WERI-Rb-1 (cell line): ENCODE data around the gene IL1RAPL1.

Experiments used
- DNase-seq: peaks from one replicate; pipeline ENCODE4 v3.0.0-alpha.2; 2020
- H3K27ac ChIP-seq: fragments of 250-450 bp; sonication (Bioruptor Pico); 2 replicates; pipeline ENCODE4 v1.5.1; 2020; ENCODE audit warnings: mild to moderate bottlenecking, moderate library complexity
- H3K27me3 ChIP-seq: fragments of 250-450 bp; sonication (Bioruptor Pico); 2 replicates; pipeline ENCODE4 v1.5.1; 2021; ENCODE audit warnings: mild to moderate bottlenecking, low read depth, moderate library complexity; ENCODE audit not compliant: insufficient read depth, severe bottlenecking
- H3K36me3 ChIP-seq: fragments of 250-450 bp; sonication (Bioruptor Pico); 2 replicates; pipeline ENCODE4 v1.5.1; 2020; ENCODE audit warnings: mild to moderate bottlenecking, moderate library complexity
- H3K4me3 ChIP-seq: 2 replicates; pipeline ENCODE4 v1.5.1; 2011; ENCODE audit warnings: low read depth, mild to moderate bottlenecking, control low read depth, low read length
- H3K9me3 ChIP-seq: fragments of 250-450 bp; sonication (Bioruptor Pico); 2 replicates; pipeline ENCODE4 v1.5.1; 2021; ENCODE audit warnings: mild to moderate bottlenecking, moderate library complexity; ENCODE audit not compliant: severe bottlenecking
- TF ChIP-seq, protein P1 (sequence below): IDR thresholded peaks from 2 replicates; pipeline ENCODE4 v1.5.1; 2011; ENCODE audit warnings: low read depth, mild to moderate bottlenecking, control low read depth, inconsistent platforms, low read length

Gene IL1RAPL1

DNA sequence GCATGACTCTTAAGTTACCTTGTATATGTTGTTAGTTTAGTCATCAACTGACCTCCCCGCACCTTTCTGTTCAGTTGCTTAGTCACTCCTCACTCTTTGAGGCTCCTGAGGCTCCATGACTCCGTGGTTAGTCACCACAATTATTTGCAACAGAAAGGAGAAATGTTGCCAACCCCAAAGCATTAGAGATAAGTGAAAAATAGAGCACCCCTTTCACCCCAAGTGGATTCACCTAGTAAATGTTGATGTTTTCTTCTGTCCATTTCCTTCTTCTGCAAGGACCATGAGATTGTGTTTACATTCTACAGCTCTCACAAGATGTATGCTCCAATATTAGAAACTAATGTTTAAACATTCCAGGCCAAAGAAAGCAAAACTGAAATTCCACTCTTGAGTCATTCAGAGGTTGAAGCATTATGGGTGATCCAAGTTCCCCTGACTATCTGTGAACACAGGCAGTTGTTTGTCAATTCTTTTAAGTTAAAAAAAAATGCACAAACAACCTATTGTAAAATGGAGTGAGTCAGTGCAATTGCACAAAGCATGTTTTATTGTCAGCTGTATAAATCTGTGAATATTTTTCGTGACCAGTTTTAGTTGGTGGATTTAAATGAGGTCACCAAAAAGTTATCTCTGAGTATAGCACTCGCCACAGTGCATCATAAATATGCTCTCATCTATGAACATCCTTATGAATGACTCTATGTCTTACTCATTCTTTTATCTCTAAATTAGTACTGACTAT lies 1075.7 kb downstream of the IL1RAPL1 start:
- H3K27ac ChIP-seq = no peak overlapping the region
- no peaks in the 10 kb centered on the region for H3K9me3 ChIP-seq
- H3K4me3 ChIP-seq = no peak overlapping the region
- no peaks in the 10 kb centered on the region for H3K36me3 ChIP-seq
- no peak for DNase-seq
- TF ChIP-seq, protein P1, sequence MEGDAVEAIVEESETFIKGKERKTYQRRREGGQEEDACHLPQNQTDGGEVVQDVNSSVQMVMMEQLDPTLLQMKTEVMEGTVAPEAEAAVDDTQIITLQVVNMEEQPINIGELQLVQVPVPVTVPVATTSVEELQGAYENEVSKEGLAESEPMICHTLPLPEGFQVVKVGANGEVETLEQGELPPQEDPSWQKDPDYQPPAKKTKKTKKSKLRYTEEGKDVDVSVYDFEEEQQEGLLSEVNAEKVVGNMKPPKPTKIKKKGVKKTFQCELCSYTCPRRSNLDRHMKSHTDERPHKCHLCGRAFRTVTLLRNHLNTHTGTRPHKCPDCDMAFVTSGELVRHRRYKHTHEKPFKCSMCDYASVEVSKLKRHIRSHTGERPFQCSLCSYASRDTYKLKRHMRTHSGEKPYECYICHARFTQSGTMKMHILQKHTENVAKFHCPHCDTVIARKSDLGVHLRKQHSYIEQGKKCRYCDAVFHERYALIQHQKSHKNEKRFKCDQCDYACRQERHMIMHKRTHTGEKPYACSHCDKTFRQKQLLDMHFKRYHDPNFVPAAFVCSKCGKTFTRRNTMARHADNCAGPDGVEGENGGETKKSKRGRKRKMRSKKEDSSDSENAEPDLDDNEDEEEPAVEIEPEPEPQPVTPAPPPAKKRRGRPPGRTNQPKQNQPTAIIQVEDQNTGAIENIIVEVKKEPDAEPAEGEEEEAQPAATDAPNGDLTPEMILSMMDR = no peak
- H3K27me3 ChIP-seq = no peaks in the 10 kb centered on the region

DNA sequence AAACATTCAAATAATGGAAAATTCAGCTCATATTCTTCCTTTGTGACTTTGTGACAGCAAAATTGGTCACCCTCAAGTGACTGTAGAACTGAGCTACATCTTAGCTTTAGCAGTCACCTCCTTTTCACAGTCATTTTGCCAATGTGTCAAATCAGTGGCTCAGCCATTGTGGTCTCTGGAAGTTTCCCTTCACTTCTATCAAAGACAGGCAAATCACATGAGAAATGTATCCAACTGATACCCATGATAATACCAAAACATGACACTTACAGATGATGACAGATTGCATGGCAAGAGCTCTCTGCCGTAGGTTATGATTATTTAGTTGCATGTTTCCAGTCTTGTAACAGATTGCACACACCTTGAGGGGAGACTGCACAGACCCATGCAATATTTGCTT lies 1078.3 kb downstream of the IL1RAPL1 start:
- Histone ChIP-seq H3K4me3 (no peak overlapping the region), H3K9me3 (no peaks in the 10 kb centered on the region), H3K36me3 (no peaks in the 10 kb centered on the region), H3K27ac (no peak overlapping the region), H3K27me3 (no peaks in the 10 kb centered on the region)
- TF ChIP-seq, protein P1 = no peak
- no peak for DNase-seq

DNA sequence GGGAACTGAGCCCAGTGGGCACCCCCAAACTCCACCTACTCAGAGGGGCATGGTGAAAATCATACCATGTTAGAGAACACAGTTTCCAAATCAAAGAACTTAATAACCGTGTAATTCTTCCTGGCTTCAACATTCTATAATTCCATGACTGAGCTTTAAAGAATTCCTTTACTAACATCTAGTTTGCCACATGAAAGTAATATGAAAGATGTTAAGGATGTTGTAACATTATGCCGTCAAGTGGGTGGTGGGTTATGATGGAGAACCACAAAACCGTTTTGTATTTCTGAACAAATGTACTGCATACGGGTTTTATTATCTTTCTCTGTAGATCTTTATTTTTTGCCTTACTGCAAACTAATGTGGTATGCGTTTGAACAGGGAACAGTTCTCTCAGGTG lies 1079.1 kb downstream of the IL1RAPL1 start:
- no peak for DNase-seq
- H3K27ac ChIP-seq = no peak overlapping the region
- peaks cover 4% of the 10 kb centered on the region for H3K27me3 ChIP-seq
- H3K4me3 ChIP-seq = no peak overlapping the region
- H3K36me3 ChIP-seq = no peaks in the 10 kb centered on the region
- TF ChIP-seq, protein P1 = no peak
- H3K9me3 ChIP-seq = no peaks in the 10 kb centered on the region

DNA sequence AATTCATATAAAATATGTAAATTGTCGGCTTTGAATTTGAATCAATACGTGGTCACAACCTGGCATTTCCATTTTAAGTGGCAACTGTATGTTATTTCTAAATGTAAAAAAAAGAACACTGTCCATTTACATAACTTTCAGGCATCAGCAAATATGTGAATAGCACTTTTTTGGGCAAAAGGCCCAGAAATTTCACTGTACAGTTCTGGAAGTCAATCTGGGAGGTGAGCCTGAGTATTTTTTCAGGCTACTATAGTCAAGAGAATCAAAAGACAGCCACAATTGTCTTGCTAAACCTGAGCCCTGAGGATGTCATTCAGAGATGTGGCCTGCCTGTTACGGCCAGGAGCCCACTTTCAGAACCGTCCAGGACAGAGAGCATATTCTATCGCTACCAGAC lies 1084.2 kb downstream of the IL1RAPL1 start:
- TF ChIP-seq, protein P1 = no peak
- Histone ChIP-seq H3K36me3 (no peaks in the 10 kb centered on the region), H3K27me3 (peaks cover 4% of the 10 kb centered on the region), H3K27ac (no peak overlapping the region), H3K4me3 (no peak overlapping the region), H3K9me3 (no peaks in the 10 kb centered on the region)
- no peak for DNase-seq

DNA sequence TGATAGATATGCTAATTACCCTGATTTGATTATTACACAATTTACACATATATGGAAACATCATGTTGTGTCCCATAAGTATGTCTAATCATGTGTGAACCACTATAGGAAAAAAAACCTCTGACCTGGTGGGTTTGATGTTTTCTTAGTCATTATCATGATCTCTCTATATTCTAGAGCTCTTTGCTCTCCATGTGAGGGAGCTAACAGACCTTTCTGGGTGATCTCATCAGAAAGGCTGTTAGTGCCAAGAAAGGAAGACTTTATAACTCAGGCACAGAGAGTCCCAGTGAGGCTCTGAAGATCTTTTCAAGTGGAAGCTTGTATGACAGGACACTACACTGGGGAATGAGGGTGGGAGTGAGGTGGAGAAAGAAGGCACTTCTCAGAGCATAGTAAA lies 1100.4 kb downstream of the IL1RAPL1 start:
- H3K9me3 ChIP-seq = no peaks in the 10 kb centered on the region
- H3K4me3 ChIP-seq = no peak overlapping the region
- H3K27ac ChIP-seq = no peak overlapping the region
- H3K36me3 ChIP-seq = no peaks in the 10 kb centered on the region
- DNase-seq = no peak
- TF ChIP-seq, protein P1 = no peak
- H3K27me3 ChIP-seq = peaks cover 6% of the 10 kb centered on the region

DNA sequence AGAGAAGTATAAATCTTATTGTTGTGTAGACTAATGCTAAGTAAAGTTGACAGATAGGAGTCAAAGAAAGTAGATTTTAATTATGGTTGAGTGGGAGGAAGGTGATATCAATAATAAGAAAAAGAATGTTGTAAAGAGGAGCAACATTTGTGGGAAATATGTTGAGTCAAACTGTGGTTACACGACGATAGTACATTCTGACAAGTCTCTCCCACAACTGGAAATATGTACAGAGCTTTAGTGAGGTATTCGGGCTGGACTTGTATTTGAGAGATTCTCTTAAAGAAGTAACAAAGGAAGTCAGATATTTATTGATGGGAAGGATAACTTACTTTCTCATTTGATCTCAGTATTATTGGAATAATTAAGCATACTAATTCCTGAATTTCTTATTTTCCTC lies 1102.8 kb downstream of the IL1RAPL1 start:
- Histone ChIP-seq H3K36me3 (no peaks in the 10 kb centered on the region), H3K27ac (no peak overlapping the region), H3K27me3 (peaks cover 3% of the 10 kb centered on the region), H3K9me3 (no peaks in the 10 kb centered on the region), H3K4me3 (no peak overlapping the region)
- DNase-seq = no peak
- TF ChIP-seq, protein P1 = no peak
